Measurements from ENCODE around the gene SRGAP1. TPM values are rescaled to one million over a fixed set of nuclear protein-coding genes. Genes with fewer than 3 reads are reported as not detected.

The SRGAP1 gene
- total and polyA plus RNA-seq, 2 of the 8 experiments (the other 6 are each of a cell fraction or from before 2014, with no cell fraction given): 3.2 to 7.3 TPM

- no peak overlapping the region for H2BK15ac ChIP-seq (ENCODE audit: low read length)
- POLR2A ChIA-PET (ENCODE audit: partially characterized antibody): interaction anchor here (1.1 kb wide), 1 partner anchor 9 kb away, joined by 3 read pairs; no protein-coding TSS in a partner anchor
- WGBS, 2 experiments (ENCODE audit: extremely low coverage in 1 of 2, insufficient coverage in 1 of 2, insufficient read length in 1 of 2, insufficient replicate concordance in 2 of 2, low coverage in 1 of 2, low lambda C conversion rate in 2 of 2, missing lambda C conversion rate in 1 of 2): 92% methylated on average over 5 of the region's 5 CpGs; no CpG with 5 or more reads in 1 of the 2 experiments
These were observed 35.9 kb upstream of the SRGAP1 start for GRCh38 chr12:63808631-63809030.

More at GRCh38 chr12:63808631-63809030, 35.9 kb upstream of the SRGAP1 start:
- Histone ChIP-seq H3K27me3 (replicated peaks in 1 of 4; ENCODE audit: control insufficient read depth in 3 of 4, extremely low read depth in 1 of 4, insufficient read depth in 3 of 4, low read length in 3 of 4) (no peaks in the 10 kb centered on the region), H4K8ac (ENCODE audit: extremely low read depth, insufficient read depth, low read length) (no peak overlapping the region), H3K23me2 (ENCODE audit: low read depth, low read length) (no peaks in the 10 kb centered on the region; the same call in 1 of the 2 replicates), H3K9me3 (ENCODE audit: insufficient read depth in 2 of 2, low read depth in 1 of 2, low read length in 1 of 2) (no peaks in the 10 kb centered on the region), H3K56ac (replicated peaks; ENCODE audit: insufficient read length, low read depth, low read length) (no peak overlapping the region), H3K79me1 (ENCODE audit: low read depth, low read length) (no peaks in the 10 kb centered on the region), H3K4ac (replicated peaks; ENCODE audit: insufficient read length, low read depth, low read length) (no peak overlapping the region), H2AFZ (ENCODE audit: low read length) (no peak overlapping the region), H2BK12ac (ENCODE audit: low read depth, low read length) (no peak overlapping the region), H4K91ac (replicated peaks; ENCODE audit: insufficient read length, low read length) (no peak overlapping the region), H3K4me2 (ENCODE audit: insufficient read depth in 1 of 2, low read depth in 2 of 2, low read length in 2 of 2) (no peak overlapping the region), H2BK20ac (ENCODE audit: low read length) (no peak overlapping the region), H3K14ac (ENCODE audit: insufficient read length) (no peak overlapping the region), H2BK120ac (replicated peaks; ENCODE audit: low read depth, low read length) (no peak overlapping the region), H2AK5ac (ENCODE audit: low read depth, low read length) (no peak overlapping the region), H3K4me3 (ENCODE audit: extremely low read depth in 1 of 4, insufficient read depth in 2 of 4, low read depth in 3 of 4, low read length in 4 of 4) (no peak overlapping the region), H4K5ac (ENCODE audit: insufficient read length, low read depth, low read length) (no peak overlapping the region), H3K18ac (ENCODE audit: extremely low read depth, low read length) (no peak overlapping the region), H2BK5ac (ENCODE audit: low read depth, low read length) (no peak overlapping the region), H4K20me1 (replicated peaks in 1 of 2; ENCODE audit: control insufficient read depth in 1 of 2, insufficient read depth in 2 of 2, low read length in 2 of 2) (no peaks in the 10 kb centered on the region), H3K9ac (replicated peaks in 1 of 4; ENCODE audit: extremely low read depth in 1 of 4, low read depth in 3 of 4, low read length in 3 of 4) (no peak overlapping the region), H3K27ac (ENCODE audit: low read depth, low read length) (no peak overlapping the region), H3K4me1 (replicated peaks in 1 of 4; ENCODE audit: control insufficient read depth in 3 of 4, insufficient read depth in 4 of 4, low read length in 3 of 4) (no peaks in the 10 kb centered on the region), H3K36me3 (ENCODE audit: control insufficient read depth in 2 of 4, insufficient read depth in 4 of 4, low read length in 3 of 4) (peaks cover 0 to 2% (median 0%) of the 10 kb centered on the region in 4 experiments; a peak in 1 of 8 replicates), H3K23ac (ENCODE audit: insufficient read length) (no peak overlapping the region), H3K79me2 (ENCODE audit: control insufficient read depth in 1 of 2, insufficient read depth in 2 of 2, low read length in 2 of 2) (no peaks in the 10 kb centered on the region)
- no peak for TF ChIP-seq CEBPB (IDR thresholded peaks at IDR 0.05; ENCODE audit: low read depth, low read length)
- TF ChIP-seq SUZ12 (IDR thresholded peaks at IDR 0.05; ENCODE audit: low read length): no peak
- no peak for TF ChIP-seq ATF3 (IDR thresholded peaks at IDR 0.05; ENCODE audit: insufficient read depth, low read depth, low read length)
- no peak for TF ChIP-seq NANOG (IDR thresholded peaks at IDR 0.05; ENCODE audit: insufficient read depth, low read depth, low read length, poor library complexity, severe bottlenecking)
- TF ChIP-seq SIN3A (conservative IDR thresholded peaks at IDR 0.05 in 1 of 2, IDR thresholded peaks at IDR 0.05 in 1 of 2; ENCODE audit: low read depth in 1 of 2, low read length in 2 of 2): no peak
- no peak for TF ChIP-seq BACH1 (IDR thresholded peaks at IDR 0.05; ENCODE audit: low read length)
- TF ChIP-seq YY1 (IDR thresholded peaks at IDR 0.05; ENCODE audit: low read depth, low read length): no peak
- no peak for TF ChIP-seq KDM5A (IDR thresholded peaks at IDR 0.05; ENCODE audit: low read length)
- no peak for TF ChIP-seq BRCA1 (IDR thresholded peaks at IDR 0.05; ENCODE audit: low read depth, low read length)
- no peak for TF ChIP-seq RBBP5 (IDR thresholded peaks at IDR 0.05; ENCODE audit: borderline replicate concordance, low read depth, low read length)
- TF ChIP-seq MAX (IDR thresholded peaks at IDR 0.05): no peak
- no peak for TF ChIP-seq RNF2 (IDR thresholded peaks at IDR 0.05; ENCODE audit: borderline replicate concordance, low read depth, low read length, missing control alignments, poor library complexity, severe bottlenecking)
- DNase-seq (ENCODE audit: low read depth in 1 of 2, low spot score in 2 of 2) (no peak), FAIRE-seq (no peak)
- CTCF ChIA-PET (ENCODE audit: partially characterized antibody): interaction anchor here (0.9 to 1.1 kb wide), 2 partner anchors 10 to 303 kb away, joined by 3 read pairs; no protein-coding TSS in a partner anchor
